GM12872 (cell line): Measurements from ENCODE around the gene ABCC2.

Experiments used
- CTCF ChIP-seq: IDR thresholded peaks from 3 replicates; pipeline ENCODE4 v1.5.1; 2011; ENCODE audit warnings: low read depth, mild to moderate bottlenecking, low read length, moderate library complexity; ENCODE audit not compliant: insufficient read depth

The ABCC2 gene

GRCh38 chr10:99841746-99842145 lies 59.3 kb downstream of the ABCC2 start:
- no peak for TF ChIP-seq CTCF

DNA sequence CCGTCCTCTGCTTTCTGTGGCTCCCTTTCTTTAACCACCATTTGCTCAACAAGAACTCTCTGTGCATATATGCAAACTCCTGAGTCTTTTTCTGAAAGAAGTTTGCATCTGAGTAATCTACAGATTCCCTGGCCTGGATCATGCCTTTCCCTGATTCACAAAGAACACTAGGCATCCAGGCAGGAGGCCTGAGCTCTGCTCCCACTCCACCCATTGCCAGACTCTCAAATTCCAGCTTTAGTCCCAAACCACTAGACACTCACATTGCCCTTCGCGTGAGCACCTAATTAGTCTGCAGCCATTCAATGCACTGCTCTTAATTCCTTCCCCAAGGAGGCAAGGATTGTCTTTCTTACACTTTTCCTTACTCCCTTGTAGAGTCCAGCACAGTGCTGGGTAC lies 60.9 kb downstream of the ABCC2 start:
- no peak for TF ChIP-seq CTCF

- no peak for TF ChIP-seq CTCF
Measured at GRCh38 chr10:99844433-99844955, 62.1 kb downstream of the ABCC2 start.

DNA sequence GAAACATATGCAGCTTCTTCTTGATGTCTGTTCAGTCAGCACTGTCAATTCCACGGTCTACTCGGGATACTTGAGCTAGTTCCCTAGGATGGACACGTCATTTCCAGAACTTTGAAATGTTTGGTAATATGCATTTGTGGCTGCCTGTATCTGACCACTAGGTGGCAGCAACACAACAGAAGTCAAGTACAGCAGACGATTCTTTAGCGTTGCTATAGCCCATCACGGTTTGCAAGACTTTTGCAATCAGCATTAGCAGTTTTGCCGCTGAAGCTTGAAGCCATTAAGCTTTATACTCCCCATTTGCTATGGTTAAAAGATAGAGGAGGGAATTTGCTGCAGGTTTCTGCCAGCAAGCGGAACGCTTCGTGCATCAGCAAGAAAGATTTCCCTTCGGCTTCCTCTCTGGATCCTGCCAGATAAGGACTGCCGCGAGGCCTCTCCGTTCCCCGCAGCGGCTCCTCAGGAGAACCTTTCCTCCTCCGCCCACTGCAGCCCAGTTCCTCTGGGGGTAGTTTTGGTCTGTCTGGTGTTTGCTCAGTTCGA lies 63.5 kb downstream of the ABCC2 start:
- TF ChIP-seq CTCF, result peak; percentile 90

DNA sequence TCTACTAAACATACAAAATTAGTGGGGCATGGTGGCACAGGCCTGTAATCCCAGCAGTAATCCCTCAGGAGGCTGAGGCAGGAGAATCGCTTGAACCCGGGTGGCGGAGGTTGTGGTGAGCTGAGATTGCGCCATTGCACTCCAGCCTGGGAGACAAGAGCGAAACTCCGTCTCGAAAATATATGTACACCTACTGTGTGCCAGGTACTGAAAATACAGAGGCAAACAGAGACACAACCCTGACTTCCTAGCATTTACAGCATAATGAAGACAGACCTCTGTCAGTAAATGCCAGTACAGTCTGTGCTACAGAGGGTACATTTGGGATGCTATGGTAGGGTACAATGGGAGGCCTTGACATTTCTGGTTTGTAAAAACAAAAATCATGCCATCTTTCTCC lies 66.6 kb downstream of the ABCC2 start:
- no peak for TF ChIP-seq CTCF

DNA sequence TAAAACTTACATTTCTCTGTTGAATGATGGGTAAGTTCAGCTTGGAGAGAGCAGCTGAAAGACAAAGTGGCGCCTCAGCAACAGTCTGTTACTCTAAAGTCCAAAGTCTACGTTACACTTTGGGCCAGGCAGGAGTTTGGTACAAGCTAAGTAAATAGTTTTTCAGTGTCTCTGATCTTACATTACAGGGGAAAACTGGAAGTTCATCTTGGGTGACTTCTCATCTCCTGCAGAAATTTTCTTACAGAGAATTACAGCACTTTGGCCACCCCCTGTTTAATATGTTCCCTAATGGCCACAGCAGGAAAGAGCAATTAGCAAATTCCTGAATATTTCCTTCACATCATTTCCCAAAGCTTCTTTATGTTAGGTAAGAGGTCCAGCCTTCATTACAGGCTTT lies 67.1 kb downstream of the ABCC2 start:
- no peak for TF ChIP-seq CTCF

DNA sequence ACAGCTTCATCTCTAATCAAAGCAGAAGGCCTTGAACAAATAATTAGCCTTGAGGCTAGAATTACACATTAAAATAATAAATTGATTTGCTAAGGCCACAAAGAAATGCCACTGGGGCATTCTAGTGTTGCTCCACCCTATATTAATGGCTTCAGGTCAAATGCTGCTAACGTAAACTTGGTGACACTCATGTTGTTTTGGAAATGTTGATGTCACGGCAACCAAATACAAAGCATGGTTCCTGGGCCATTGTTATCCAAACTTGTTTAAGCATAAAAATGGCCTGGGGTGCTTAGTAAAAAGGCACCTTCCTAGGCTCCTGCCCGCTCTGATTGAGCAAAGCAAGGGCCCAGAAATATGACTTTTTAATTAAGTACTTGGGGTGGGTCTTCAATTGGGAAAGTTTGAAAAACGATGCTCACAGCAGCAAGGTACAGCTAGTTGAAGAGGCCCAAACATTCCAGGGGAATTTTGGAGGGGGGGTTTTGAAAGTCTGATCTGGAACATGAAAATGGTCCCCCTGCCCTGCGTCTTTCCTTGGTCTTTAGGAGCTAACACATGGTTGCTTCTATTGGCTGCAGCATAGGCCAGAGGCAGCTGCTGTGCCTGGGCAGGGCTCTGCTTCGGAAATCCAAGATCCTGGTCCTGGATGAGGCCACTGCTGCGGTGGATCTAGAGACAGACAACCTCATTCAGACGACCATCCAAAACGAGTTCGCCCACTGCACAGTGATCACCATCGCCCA lies 67.8 kb downstream of the ABCC2 start:
- no peak for TF ChIP-seq CTCF
